Smooth muscle cell (in vitro differentiated cells): ENCODE results near the gene DMRTA2. TPM values are rescaled to one million over a fixed set of nuclear protein-coding genes. Genes with fewer than 3 reads are reported as not detected.
A peak's percentile ranks its signal among the peaks of the same experiment; 100 is the strongest.

Experiments
- DNase-seq: peaks from one replicate; lab custom pipeline; 2025; ENCODE audit not compliant: unreplicated experiment; lab: John Stamatoyannopoulos, UW
- H2AFZ ChIP-seq: fragments of 200-600 bp; sonication (generic); 2 replicates; pipeline ENCODE4 v1.6.0; 2016; ENCODE audit warnings: antibody characterized with exemption, low read depth, mild to moderate bottlenecking
- H3F3A ChIP-seq: fragments of 200-600 bp; sonication (generic); 2 replicates; pipeline ENCODE4 v1.6.0; 2017; ENCODE audit warnings: antibody characterized with exemption, low read depth
- H3K27ac ChIP-seq: fragments of 200-600 bp; sonication (generic); 2 replicates; pipeline ENCODE4 v1.5.1; 2016; ENCODE audit warnings: low read depth, mild to moderate bottlenecking
- H3K27me3 ChIP-seq: fragments of 200-600 bp; sonication (generic); 2 replicates; pipeline ENCODE4 v1.6.1; 2016; ENCODE audit warnings: low read depth, mild to moderate bottlenecking
- H3K36me3 ChIP-seq: fragments of 200-600 bp; sonication (generic); 2 replicates; pipeline ENCODE4 v1.5.1; 2016; ENCODE audit warnings: low read depth
- H3K4me1 ChIP-seq: fragments of 200-600 bp; sonication (generic); 2 replicates; pipeline ENCODE4 v1.5.1; 2016; ENCODE audit warnings: low read depth
- H3K4me2 ChIP-seq: fragments of 200-600 bp; sonication (generic); 2 replicates; pipeline ENCODE4 v1.6.0; 2016; ENCODE audit warnings: mild to moderate bottlenecking
- H3K4me3 ChIP-seq: fragments of 200-600 bp; sonication (generic); 2 replicates; pipeline ENCODE4 v1.5.1; 2016; ENCODE audit warnings: mild to moderate bottlenecking
- H3K79me2 ChIP-seq: fragments of 200-600 bp; sonication (generic); 2 replicates; pipeline ENCODE4 v1.6.0; 2016; ENCODE audit warnings: low read depth, mild to moderate bottlenecking
- H3K9ac ChIP-seq: fragments of 200-600 bp; sonication (generic); 2 replicates; pipeline ENCODE4 v1.6.0; 2016; ENCODE audit warnings: low read depth
- H3K9me3 ChIP-seq: fragments of 200-600 bp; sonication (generic); replicated peaks from 2 replicates; pipeline ENCODE4 v1.5.1; 2016; ENCODE audit warnings: low read depth
- H4K20me1 ChIP-seq: fragments of 200-600 bp; sonication (generic); 2 replicates; pipeline ENCODE4 v1.6.0; 2016; ENCODE audit warnings: low read depth
- CTCF ChIP-seq: fragments of 200-600 bp; sonication (generic); IDR thresholded peaks from 2 replicates; pipeline ENCODE4 v1.5.1; 2017; ENCODE audit warnings: borderline replicate concordance, mild to moderate bottlenecking, antibody characterized with exemption; ENCODE audit not compliant: insufficient read depth, poor library complexity, severe bottlenecking
- WGBS: methylation state at CpG from one replicate; pipeline ENCODE4 v1.1.7; 2016; ENCODE audit warnings: low lambda C conversion rate; 5-methylcytosine and 5-hydroxymethylcytosine counted together
- polyA plus RNA-seq: library from polyadenylated mRNA; unstranded; fragments of >200 nt; fragmentation: Nextera tagmentation; extraction: Ambion mirVana; gene quantifications from 2 replicates; pipeline ENCODE4 v1.2.1, GENCODE V29; 2016
- total RNA-seq: library from RNA; depleted of rRNA; stranded (reverse); fragments of >200 nt; gene quantifications from 2 replicates; pipeline ENCODE4 v1.2.3, GENCODE V29; 2014

DMRTA2 gene
- total and polyA plus RNA-seq, 2 experiments from 2014 or later: 0.04 TPM; not detected in 1

GRCh38 chr1:50426702-50427085 is 3.5 kb upstream of the DMRTA2 start:
- no peaks in the 10 kb centered on the region for H3K79me2 ChIP-seq
- 6% methylated on average over 26 of the region's 28 CpGs for WGBS
- H3K9ac ChIP-seq: no peak overlapping the region
- H2AFZ ChIP-seq: no peak overlapping the region
- no peaks in the 10 kb centered on the region for H3F3A ChIP-seq
- peak overlapping the region; percentile 26 for H3K4me2 ChIP-seq
- H3K27me3 ChIP-seq: peaks cover 100% of the 10 kb centered on the region
- no peak overlapping the region for H3K27ac ChIP-seq
- TF ChIP-seq CTCF: no peak
- no peak for DNase-seq
- no peaks in the 10 kb centered on the region for H3K36me3 ChIP-seq
- no peak overlapping the region for H3K4me3 ChIP-seq
- no peaks in the 10 kb centered on the region for H3K9me3 ChIP-seq
- H3K4me1 ChIP-seq: peaks cover 17% of the 10 kb centered on the region
- no peaks in the 10 kb centered on the region for H4K20me1 ChIP-seq

- Histone ChIP-seq H3K9ac (no peak overlapping the region), H3K4me2 (no peak overlapping the region), H3F3A (no peaks in the 10 kb centered on the region), H2AFZ (no peak overlapping the region), H3K9me3 (no peaks in the 10 kb centered on the region), H3K36me3 (no peaks in the 10 kb centered on the region), H4K20me1 (no peaks in the 10 kb centered on the region), H3K27me3 (peaks cover 100% of the 10 kb centered on the region), H3K4me1 (peaks cover 17% of the 10 kb centered on the region), H3K4me3 (no peak overlapping the region), H3K27ac (no peak overlapping the region), H3K79me2 (no peaks in the 10 kb centered on the region)
- 16% methylated on average over 20 of the region's 20 CpGs for WGBS
- no peak for DNase-seq
- TF ChIP-seq CTCF: no peak
Measured at GRCh38 chr1:50426108-50426700, 3.0 kb upstream of the DMRTA2 start.

GRCh38 chr1:50425376-50426107 is 2.3 kb upstream of the DMRTA2 start:
- no peak for TF ChIP-seq CTCF
- no peak for DNase-seq
- H3K4me1 ChIP-seq: peaks cover 17% of the 10 kb centered on the region
- H4K20me1 ChIP-seq: no peaks in the 10 kb centered on the region
- no peaks in the 10 kb centered on the region for H3F3A ChIP-seq
- H3K9me3 ChIP-seq: no peaks in the 10 kb centered on the region
- H3K27me3 ChIP-seq: peaks cover 100% of the 10 kb centered on the region
- H3K36me3 ChIP-seq: no peaks in the 10 kb centered on the region
- no peak overlapping the region for H3K9ac ChIP-seq
- H3K4me2 ChIP-seq: no peak overlapping the region
- WGBS: 9% methylated on average over 34 of the region's 34 CpGs
- H3K79me2 ChIP-seq: no peaks in the 10 kb centered on the region
- H2AFZ ChIP-seq: no peak overlapping the region
- H3K27ac ChIP-seq: no peak overlapping the region
- no peak overlapping the region for H3K4me3 ChIP-seq
